Endometrial microvascular endothelial cells (primary cell): ENCODE measurements around the gene TDRD10. TPM values are rescaled to one million over a fixed set of nuclear protein-coding genes. Genes with fewer than 3 reads are reported as not detected.

ENCODE experiments used
- in situ Hi-C: cut with HindIII; loops from 2 replicates; pipeline ENCODE4 v1.10.0; 2017; ENCODE audit warnings: low sequenced_read_pairs, low pct_unique_long_range_greater_than_20kb; ENCODE audit errors: inconsistent ontology term
- total RNA-seq: library from RNA; depleted of rRNA; stranded (reverse); fragments of >200 nt; gene quantifications from one replicate; pipeline ENCODE4 v1.2.3, GENCODE V29; 2015; ENCODE audit errors: inconsistent ontology term

Gene TDRD10
- total RNA-seq, 1 donor from 2014 or later = 2.8 TPM

DNA sequence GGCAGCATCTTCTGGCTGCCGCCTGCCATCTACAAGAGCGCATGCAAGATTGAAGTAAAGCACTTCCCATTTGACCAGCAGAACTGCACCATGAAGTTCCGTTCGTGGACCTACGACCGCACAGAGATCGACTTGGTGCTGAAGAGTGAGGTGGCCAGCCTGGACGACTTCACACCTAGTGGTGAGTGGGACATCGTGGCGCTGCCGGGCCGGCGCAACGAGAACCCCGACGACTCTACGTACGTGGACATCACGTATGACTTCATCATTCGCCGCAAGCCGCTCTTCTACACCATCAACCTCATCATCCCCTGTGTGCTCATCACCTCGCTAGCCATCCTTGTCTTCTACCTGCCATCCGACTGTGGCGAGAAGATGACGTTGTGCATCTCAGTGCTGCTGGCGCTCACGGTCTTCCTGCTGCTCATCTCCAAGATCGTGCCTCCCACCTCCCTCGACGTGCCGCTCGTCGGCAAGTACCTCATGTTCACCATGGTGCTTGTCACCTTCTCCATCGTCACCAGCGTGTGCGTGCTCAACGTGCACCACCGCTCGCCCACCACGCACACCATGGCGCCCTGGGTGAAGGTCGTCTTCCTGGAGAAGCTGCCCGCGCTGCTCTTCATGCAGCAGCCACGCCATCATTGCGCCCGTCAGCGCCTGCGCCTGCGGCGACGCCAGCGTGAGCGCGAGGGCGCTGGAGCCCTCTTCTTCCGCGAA, 69.4 kb downstream of the TDRD10 start:
- in situ Hi-C loops = no loop called here

DNA sequence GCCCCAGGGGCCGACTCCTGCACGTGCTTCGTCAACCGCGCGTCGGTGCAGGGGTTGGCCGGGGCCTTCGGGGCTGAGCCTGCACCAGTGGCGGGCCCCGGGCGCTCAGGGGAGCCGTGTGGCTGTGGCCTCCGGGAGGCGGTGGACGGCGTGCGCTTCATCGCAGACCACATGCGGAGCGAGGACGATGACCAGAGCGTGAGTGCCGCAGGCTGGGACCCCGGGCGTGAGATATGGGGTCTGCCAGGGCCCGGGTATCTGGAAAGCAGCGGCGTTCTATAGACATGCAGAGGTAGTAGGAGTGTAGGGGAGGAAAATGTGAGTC, 69.9 kb downstream of the TDRD10 start:
- in situ Hi-C loops = no loop called here

DNA sequence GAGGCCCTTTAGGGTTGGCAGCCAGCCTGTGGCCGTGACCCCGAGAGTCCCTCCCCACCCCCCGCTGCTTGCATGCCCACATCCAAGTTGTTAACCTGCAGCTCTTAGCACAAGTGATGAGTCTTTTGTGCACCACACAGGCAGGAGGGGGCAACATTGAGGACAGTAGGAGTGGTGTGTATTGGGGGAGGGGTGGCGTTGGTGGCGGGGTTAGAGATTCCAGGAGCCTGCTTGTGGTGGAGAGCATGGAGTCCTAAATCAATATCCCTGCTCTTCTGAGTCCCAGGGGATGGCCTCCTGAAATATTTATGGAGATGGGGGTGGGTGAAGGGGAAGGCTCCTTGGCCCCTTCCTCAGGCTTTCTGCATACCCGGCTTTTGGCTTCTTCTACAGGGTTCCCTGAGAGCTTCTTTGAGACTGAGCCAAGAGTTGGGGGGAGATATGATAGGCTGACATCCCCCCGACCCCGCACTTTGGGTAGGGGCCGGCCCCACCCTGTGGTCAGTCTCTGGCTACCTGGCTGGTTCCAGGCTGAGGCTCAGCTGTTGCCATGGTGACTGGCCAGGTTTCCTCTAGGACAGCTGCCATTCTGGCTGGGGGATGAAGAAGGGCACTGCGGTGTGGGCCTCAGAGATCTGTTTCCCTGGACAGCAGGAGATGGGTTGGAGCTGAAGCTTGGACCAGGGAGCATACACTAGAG, 70.6 kb downstream of the TDRD10 start:
- in situ Hi-C loops = no loop called here

DNA sequence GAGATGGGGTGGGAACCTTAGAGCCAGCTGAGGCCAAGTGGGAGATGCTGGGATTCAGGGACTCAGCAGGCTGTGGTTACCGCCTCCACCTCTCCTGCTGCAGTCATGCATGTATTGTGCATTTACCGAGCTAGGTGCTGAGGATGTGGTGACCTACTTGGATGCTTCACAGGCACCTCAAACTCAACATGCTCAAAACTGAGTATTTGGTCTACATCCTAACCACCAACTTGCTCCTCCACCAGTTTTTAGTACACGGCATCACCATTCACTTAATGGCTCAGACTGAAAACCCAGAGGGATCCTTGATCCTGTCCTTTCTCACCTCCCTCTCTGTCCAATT, 71.1 kb downstream of the TDRD10 start:
- in situ Hi-C loops = no loop called here

GRCh38 chr1:154574716-154575115, 72.7 kb downstream of the TDRD10 start:
- in situ Hi-C loops = no loop called here

DNA sequence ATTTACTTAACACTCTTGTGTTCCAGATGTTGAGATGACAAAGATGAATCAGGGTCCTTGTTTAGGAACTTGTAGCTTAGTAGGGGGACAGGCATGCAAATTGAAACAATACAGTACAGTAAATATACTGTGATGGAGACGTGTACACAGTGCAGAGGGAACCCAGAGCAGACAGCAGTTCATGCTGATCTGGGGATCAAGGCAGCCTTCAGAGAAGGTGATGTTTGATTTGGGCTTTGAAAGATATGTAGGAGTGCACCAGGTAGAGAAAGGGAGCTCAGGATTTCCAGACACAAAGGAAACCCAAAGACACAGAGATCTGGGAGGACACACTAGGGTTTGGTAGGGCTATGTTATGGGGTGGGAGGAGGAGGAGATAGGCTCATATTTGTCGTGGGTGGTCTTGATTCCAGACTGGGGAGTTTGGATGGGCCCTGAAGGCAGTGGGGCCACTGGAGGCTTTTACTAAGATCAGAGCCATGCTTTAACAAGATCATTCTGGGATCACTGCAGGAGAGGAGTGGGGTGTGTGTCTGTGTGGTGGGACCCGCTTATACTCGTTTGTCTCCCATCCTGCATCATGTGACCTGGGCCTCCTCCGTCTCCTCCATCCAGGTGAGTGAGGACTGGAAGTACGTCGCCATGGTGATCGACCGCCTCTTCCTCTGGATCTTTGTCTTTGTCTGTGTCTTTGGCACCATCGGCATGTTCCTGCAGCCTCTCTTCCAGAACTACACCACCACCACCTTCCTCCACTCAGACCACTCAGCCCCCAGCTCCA, 73.3 kb downstream of the TDRD10 start:
- in situ Hi-C loops = no loop called here

DNA sequence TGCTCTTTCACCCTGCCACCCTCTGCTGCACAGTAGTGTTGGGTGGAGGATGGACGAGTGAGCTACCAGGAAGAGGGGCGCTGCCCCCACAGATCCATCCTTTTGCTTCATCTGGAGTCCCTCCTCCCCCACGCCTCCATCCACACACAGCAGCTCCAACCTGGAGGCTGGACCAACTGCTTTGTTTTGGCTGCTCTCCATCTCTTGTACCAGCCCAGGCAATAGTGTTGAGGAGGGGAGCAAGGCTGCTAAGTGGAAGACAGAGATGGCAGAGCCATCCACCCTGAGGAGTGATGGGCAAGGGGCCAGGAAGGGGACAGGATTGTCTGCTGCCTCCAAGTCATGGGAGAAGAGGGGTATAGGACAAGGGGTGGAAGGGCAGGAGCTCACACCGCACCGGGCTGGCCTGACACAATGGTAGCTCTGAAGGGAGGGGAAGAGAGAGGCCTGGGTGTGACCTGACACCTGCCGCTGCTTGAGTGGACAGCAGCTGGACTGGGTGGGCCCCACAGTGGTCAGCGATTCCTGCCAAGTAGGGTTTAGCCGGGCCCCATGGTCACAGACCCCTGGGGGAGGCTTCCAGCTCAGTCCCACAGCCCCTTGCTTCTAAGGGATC, 74.0 kb downstream of the TDRD10 start:
- in situ Hi-C loops = no loop called here

DNA sequence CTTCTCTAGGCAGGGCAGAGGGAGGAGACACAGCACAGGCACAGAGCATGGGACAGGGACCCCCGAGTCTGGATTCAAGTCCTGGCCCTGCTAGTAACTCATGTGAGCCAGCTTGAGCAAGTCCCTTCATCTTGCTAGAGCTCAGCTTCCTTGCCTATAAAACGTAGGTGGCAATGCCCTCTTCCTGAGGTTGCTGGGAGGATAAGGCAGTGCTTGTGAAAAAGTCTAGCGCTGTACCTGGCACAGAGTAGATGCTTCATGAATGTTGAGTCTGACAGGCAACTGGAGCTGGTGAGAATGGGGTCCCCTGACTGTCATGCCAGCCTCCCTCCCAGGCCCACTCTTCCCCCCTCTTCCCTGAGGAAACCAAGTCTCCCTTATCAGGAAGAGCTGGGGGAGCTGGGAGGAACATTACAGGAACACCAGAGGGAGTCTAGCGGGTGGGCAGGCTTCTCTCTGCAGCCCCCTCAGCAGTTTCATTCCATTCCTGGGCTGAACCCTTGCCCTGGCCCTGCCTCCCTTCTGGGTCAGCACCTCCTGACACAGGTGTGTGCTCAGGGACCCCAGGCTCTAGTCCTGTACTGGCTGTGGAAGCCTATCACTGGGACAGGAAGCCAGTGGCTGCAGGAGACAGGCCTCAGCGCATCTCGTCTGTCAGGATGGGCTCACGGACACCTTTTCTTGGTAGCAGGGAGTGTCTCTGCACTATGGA, 75.5 kb downstream of the TDRD10 start:
- in situ Hi-C loops = no loop called here

DNA sequence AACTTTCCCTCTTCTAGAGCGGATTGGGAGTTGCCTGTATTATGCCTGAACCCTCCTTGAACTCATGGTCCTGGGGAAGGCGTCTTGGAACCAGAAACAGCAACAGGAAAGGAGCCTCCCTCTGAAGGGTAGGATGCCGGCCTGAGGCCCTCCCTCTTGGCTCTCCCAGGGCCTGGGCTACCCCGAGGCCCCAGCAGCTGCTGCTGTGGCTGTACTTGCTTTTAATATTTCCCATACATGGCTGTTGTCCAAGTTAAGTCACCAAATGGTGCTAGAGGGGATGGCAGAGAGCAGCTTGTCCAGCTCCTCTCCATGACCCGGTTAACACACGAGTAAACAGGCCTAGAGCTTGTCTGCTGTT, 76.0 kb downstream of the TDRD10 start:
- in situ Hi-C loops = no loop called here

- in situ Hi-C loops = no loop called here
Measured at GRCh38 chr1:154579374-154579773, 77.4 kb downstream of the TDRD10 start.

DNA sequence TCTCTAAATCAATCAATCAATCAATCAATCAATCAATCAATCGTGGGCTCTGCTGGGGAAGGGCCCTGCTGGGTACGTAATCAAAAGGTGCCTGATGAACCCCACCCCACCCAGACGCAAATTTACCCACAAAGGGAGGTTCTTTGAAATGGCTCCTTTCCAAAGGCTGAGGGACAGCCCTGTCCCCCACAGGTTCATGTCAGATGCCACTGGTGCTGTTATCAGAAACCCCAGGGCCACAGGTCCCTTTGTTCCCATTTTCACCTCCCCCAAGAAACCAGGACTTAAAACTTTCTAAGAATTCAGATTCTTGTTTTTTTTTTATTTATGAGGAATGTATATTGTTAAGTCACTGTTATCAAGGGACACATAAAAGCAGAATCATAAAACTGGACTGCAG, 79.7 kb downstream of the TDRD10 start:
- in situ Hi-C loops = no loop called here

DNA sequence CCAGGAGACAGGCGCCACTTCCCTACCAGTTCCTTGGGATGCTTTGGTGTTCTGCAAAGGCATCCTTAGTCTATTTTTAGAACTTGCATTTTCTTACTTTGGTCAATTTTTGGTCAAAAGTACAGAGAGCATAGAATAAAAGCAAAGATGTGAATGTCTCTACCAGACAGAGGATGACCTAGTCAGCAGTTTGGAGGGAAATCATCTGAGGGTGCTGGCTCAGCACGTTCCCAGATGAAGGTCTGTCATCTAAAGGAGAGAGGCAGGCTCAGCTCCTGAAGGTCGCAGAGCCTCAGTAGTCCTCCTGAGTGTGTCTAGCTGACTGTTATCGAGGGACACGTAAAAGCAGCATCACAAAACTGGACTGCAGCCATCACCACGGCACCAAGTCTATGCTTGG, 80.9 kb downstream of the TDRD10 start:
- in situ Hi-C loops = no loop called here

DNA sequence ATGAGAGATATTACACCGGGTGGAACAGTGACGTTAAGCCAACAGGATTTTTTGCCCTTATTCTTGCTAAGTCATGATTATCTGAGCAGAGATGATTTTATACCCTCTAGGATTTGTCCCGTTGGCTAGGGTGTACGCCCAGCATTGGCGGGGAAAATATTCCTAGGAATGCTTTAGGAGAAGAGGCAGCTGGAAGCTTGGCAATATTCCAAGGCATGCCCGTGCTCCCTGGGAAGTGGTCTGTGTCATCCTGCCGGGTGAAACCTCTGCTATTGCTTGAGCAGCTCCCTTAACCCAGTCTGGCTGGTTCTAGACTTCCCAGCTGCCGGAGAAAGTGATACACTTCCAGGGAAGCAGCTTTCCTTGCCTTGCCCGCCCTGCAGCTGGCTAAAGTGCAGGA, 81.8 kb downstream of the TDRD10 start:
- in situ Hi-C loops = no loop called here

GRCh38 chr1:154584267-154584994, 82.4 kb downstream of the TDRD10 start:
- in situ Hi-C loops = no loop called here

GRCh38 chr1:154586231-154586630, 84.2 kb downstream of the TDRD10 start:
- in situ Hi-C loops = no loop called here

- in situ Hi-C loops = no loop called here
Measured at GRCh38 chr1:154586641-154587040, 84.6 kb downstream of the TDRD10 start.

GRCh38 chr1:154589780-154590179, 87.8 kb downstream of the TDRD10 start:
- in situ Hi-C loops = no loop called here

DNA sequence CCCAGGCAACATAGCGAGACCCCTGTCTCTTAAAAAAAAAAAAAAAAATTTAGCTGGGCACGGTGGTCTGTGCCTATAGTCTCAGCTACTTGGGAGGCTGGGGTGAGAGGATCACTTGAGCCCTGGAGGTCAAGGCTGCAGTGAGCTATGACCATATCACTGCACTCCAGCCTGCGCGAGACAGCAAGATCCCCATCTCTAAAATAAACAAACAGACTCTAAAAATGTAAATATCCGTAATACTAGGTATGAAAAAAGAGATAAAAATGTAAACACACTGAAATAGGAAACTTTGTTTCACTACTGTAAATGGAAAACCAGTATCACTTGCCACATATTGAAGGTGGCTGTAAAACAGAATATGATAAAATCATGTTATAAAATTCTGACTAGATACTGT, 88.7 kb downstream of the TDRD10 start:
- in situ Hi-C loops = no loop called here

GRCh38 chr1:154591206-154591605, 89.2 kb downstream of the TDRD10 start:
- in situ Hi-C loops = no loop called here
